ENCODE data around the gene WDR41. TPM values are rescaled to one million over a fixed set of nuclear protein-coding genes. Genes with fewer than 3 reads are reported as not detected.
"Not testable (repeated sequence)": the region's sequence is repeated elsewhere in the genome, so short reads cannot be mapped to it uniquely, and the experiment has no call there.

The WDR41 gene
- total RNA-seq, 1 donor from 2014 or later = 43.2 TPM

DNA sequence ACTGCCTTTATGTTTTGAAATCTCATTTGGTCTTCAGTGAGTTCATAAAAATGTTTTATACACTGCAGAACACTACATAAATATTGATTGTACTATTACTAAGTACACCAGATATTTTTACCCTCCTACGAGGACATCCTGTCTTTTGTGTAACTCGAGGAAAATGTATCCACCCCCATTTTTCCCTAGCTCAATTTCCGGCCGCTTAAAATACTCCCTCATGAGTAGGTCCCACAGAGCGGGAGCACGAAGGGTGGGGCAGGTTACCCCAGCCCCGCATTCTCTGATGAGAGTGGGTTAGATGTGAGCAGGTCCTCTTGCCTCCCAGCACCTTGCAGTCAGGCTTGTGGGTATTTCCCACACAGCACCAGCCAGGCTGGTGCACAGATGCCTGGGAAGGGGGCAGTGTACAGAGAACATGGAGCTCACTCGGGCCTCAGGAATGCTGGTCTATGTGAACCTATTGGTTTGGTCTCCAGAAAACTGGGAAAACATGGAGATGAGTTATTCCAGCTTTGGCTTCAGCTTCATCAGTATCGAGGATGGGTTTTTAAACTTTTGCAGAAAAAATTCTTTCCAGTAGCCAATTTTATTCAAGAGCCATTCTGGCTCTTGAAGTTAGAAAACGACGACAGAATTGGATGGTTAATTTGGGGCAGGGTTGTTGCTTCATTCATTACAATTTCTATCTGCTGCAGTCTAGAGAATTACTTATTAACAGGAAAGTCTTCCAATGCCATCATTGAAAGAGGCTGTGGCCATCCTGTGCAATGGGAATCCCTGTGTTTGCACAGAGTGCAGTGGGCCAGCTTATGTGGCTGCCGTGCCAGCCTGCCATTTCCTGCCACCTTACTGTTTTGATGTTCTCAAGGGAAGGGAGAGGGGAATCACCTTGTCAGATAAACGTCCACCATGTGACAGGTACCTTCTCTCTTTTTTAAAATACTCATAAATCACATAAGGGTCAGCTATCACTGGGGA, 73.2 kb downstream of the WDR41 start:
- no peak for DNase-seq (ENCODE audit: low spot score)
- intact Hi-C loops (cut with DNase I) = no loop called here

DNA sequence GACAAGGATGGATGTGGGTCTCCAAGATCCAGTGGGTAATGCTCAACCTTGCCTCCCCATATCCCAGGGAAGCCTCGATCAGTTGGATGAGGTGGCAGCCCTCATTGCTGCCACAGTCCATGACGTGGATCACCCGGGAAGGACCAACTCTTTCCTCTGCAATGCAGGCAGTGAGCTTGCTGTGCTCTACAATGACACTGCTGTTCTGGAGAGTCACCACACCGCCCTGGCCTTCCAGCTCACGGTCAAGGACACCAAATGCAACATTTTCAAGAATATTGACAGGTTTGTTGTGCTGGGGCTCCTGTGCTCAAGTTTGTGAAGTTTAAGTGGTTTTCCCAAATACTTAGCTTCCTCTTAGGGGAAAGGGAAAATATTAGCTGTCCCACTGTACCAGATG, 74.0 kb downstream of the WDR41 start:
- DNase-seq (ENCODE audit: low spot score) = no peak
- ATAC-seq = no peak
- intact Hi-C loops (cut with DNase I) = no loop called here

More for the DNA sequence above, 73.2 kb downstream of the WDR41 start:
- ATAC-seq = no peak

DNA sequence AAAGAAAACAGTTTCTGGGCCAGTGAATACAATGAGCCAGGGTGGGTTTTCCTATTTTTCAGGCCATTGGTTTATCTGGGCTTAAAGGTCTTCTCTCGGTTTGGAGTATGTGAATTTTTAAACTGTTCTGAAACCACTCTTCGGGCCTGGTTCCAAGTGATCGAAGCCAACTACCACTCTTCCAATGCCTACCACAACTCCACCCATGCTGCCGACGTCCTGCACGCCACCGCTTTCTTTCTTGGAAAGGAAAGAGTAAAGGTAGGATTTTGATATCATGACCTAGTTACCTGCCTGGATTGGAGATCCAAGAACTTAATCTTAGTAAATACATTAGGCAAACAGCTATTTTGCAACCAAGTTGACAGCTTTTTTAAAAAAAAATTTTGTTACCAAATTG, 79.1 kb downstream of the WDR41 start:
- intact Hi-C loops (cut with DNase I) = no loop called here
- DNase-seq (ENCODE audit: low spot score) (no peak), ATAC-seq (no peak)

DNA sequence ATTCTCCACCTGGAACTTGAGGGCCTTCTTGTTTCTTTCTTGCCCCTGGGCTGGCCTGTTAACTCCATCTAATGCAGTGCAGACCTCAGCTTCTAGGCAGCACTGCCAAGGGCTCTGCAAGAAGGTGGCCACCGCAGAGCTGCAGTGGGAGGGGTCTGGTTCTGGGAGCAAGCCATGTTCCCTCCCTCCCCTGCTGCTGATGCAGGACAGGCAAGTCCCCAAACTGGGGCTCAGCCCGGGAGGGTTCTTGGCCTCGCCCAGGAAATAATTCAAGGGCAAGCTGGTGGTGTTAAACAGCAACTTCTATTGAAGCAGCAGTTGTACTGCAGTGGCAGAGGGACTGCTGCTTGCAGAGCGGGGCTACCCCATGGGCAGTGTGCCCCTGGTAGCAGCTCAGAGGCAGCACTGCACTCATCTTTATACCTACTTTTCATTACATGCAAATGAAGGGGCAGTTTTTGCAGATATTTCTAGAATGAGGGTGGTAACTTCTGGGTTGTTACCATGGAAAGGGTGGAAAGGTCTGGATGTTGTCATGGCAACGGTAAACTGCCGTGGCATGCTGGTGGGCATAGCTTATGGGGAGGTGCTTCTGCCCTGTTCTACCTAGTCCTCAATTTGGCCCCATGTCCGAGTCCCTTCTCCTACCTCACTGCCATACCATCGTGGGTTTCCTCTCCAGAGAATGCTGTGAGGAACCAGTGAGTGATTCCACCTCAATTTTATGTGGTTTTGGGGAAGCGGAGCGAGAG, 82.1 kb downstream of the WDR41 start:
- DNase-seq (ENCODE audit: low spot score) (no peak), ATAC-seq (no peak)
- intact Hi-C loops (cut with DNase I) = no loop called here

DNA sequence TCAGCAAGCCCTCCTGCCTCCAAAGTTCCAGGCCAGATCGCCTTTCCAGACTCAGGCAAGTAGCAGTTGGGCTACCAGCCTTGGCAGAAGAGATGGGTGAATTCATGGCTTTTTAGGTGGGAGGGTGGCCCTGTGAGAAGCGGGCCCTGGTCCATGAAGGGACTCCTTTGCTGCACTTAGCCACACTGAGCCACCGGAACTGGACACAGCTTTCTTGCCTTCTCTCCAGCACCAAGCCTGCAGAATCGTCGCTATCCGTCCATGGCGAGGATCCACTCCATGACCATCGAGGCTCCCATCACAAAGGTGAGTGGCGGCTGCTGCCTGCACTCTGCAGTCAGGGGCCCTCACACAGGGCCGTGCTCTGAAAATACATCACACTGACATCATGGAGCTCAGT, 85.0 kb downstream of the WDR41 start:
- ATAC-seq (no peak), DNase-seq (ENCODE audit: low spot score) (no peak)
- intact Hi-C loops (cut with DNase I) = no loop called here

DNA sequence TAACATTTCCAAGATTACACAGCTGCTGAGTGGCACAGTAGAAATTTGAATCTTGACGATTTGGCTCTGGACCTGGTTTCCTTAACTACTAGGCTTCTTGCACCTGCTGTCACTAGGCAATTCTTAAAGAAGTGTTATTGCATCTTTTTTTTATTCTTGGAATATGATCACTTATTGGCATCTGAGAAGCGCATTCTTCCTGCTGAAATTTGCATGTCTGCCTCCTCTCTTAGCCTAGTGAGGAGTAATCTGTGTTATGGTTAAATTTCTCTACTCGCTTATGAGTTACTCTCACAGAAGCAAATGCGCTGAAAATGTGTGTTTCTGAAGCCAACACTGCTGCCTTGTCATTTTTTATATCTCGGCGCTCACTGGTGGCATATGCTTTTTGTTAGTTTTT, 89.3 kb downstream of the WDR41 start:
- ATAC-seq = no peak
- intact Hi-C loops (cut with DNase I) = no loop called here

DNA sequence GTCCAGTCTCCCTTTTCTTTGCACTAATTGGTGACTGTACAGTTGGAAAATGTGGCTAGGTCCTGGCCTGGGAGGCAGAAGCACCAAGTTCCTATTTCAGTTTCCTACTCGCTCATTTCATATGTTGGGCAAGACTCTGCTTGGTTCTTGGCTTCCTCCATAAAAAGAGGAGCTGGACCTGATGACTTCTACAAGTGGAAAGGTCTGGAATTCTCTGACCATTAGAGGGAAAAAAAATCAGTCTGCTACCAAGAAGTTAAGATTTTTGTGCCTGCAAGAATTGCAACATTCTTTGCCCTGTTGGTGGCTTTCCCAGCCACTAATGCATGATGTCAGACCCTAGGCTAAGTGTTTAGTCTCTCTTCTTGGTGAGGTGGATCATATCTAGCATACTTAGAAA, 91.5 kb downstream of the WDR41 start:
- DNase-seq (ENCODE audit: low spot score) (no peak), ATAC-seq (peak; percentile 56)
- intact Hi-C loops (cut with DNase I) = no loop called here

More for the DNA sequence above, 89.3 kb downstream of the WDR41 start:
- DNase-seq (ENCODE audit: low spot score) = no peak

DNA sequence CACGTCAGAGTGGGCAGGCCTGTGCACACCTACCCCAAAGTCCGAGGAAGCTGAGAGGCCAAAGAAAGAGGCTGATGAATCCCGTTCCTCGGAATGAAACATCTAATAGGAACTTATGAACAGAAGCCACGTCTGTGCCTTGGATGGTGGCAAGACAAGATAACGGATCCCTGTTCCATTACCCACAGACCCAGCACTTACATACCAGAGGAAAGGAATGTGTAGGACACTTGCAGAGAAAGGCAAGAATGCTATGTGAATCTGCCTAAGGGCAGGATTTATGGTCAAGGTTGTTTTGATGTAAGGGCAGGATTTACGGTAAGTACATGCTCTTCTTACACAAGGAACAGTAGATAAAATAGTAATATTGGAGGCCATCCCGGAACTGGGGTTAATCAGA, 93.2 kb downstream of the WDR41 start:
- ATAC-seq = no peak
- intact Hi-C loops (cut with DNase I) = no loop called here
- no peak for DNase-seq (ENCODE audit: low spot score)

DNA sequence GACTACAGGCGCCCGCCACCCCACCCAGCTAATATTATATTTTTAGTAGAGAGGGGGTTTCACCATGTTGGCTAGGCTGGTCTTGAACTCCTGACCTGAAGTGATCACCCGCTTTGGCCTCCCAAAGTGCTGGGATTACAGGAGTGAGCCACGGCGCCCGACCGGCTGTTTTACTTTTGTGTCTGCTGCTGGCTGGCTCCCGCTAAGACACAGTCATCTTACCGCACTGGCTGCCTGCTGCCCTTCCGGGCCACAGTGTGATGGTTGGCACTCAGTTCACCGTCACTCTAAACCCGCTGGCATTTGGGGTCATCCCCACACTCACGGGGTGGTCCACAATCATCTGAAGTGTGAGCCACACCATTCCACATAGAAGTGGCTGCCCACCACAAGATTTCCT, 93.7 kb downstream of the WDR41 start:
- no peak for ATAC-seq
- intact Hi-C loops (cut with DNase I) = no loop called here
- no peak for DNase-seq (ENCODE audit: low spot score)

DNA sequence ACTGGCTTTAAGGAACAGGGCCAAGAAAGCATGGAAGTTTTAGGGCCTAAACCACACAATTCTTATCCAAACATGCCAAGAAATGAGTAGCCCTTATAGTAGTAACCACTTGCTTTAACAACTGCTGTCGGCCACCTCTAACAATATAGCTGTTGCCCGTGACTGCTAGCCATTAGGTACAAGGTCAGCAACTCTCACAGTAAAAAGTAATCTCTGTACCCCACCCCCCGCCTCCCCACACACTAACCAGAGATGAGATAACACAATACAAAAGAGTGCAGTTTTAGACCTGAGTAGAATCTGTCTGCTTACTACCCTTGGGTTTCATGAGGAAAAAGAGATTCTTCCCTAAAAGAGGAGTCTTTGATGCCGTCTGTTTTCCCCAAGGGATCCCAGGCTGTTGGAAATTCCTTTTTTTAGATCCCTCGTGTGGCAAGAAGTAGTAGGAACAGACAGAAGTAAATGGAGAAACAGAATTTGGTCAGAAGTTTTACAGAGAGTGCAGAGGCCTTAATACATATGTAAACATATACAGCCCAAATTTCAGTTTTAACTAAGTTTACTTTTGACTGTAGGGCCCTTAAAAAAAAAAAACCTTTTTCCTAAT, 94.3 kb downstream of the WDR41 start:
- intact Hi-C loops (cut with DNase I) = no loop called here
- ATAC-seq (no peak), DNase-seq (ENCODE audit: low spot score) (no peak)

DNA sequence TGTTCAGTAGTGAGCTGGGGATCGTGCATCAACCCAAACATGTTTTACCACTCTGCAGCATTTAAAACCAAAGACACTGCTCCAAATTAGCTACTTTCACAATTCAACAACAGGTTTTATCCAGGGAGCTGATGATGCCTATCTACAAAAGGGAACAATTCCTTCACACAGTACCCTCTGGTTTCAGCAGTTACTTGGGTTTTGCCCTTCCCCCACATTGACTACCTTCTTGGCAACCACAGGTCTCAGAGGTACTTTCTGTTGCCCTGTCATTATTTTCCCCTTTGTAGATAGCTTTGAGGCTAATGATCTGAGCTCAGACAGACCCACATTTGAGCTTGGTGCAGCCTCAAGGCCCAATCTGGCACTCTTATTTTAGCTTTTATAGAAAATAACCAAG, 96.1 kb downstream of the WDR41 start:
- DNase-seq (ENCODE audit: low spot score) = no peak
- intact Hi-C loops (cut with DNase I) = no loop called here
- no peak for ATAC-seq

DNA sequence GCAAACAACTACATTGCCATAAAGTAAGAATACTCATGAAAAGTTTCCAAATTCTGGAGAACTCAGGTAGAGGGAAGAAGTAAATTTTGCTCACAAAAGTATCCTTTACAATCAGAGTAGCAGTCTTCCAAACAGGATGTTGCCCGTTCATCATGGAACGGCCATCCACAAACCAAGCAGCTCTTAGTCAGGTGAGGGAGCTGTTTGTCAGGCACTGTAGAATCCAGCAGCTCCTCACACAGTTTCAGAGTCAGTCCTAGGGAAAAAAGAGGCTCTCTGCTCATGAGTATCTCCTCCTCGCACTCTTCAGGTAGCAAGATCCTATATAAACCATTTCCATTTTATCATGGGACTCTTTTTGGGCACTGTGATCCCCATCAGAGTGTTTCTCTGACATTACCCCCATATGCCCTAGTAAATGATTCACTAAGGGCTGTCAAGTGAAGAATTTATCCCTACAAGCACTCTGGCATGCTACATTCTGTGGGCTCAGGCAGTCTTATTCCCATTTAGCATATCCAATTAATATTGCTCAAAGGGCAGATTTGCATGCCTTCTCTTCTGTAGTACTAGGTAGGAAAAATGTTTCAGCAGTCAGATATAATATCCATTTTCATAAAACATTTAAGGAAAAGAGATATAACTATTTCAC, 97.9 kb downstream of the WDR41 start:
- intact Hi-C loops (cut with DNase I) = no loop called here

DNA sequence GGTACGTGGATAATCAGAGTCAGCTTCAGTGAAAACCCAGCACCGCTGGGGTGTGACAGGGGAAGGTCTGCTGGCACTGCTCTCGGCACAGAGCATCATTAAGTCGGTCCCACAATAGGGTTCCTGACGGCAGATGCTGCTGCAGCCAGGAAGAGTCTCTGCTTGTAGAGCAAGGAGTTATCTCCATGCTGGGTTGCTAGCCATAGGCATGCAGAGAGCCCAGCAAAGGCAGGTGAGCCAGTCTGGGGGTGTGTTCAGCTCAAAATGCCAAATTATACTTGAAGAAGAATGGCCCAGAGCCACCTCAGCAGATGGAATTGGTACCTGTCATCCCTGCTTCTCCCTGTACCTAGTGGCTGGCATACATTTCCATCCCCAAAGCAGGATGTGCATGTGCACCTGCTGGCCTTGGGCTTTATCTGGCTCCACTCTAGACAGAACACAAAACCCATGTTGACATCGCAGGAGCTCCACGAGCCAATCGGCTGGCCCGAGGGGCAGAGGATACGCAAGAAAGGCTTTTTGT, 100.8 kb downstream of the WDR41 start:
- ATAC-seq = no peak
- intact Hi-C loops (cut with DNase I) = no loop called here
- DNase-seq (ENCODE audit: low spot score) = no peak

More for the DNA sequence above, 97.9 kb downstream of the WDR41 start:
- DNase-seq (ENCODE audit: low spot score) (no peak), ATAC-seq (no peak)

DNA sequence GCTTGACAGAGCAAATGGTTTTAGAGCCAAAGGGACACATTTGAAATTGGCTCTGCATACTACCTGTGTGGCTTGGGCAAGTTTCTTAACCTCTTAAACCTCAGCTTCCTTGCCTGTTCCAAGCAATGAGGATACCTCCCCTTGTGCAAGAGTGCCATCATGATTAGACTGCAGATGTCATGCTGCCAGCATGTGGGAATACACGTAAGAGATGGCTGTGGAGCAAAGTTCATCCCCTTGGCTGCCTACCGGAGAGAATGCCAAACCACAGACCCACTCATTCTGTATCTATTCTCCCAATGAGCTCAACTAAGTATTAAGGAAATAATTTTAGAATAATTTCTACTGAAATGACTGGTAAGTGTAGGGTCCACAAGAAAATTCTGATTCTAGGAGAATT, 101.3 kb downstream of the WDR41 start:
- no peak for ATAC-seq
- intact Hi-C loops (cut with DNase I) = no loop called here
- DNase-seq (ENCODE audit: low spot score) = no peak

DNA sequence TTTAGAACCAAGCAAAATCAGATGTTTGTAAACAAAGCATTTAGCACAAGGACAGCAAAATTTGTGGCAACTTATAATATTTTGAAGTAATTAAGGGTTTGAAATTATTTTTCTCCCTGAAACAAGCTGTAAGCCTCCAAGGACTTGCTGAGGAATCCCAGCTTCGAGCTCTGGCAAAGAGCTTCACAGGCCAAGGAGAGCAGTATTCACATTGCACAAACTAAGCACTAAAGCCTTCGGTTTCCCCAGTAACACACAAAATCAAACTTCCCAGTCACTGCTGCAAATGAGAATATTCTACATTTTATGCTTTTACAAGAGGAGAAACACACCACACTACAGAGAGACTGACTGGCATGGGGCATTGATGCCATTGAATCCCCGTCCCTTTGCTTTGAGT, 101.9 kb downstream of the WDR41 start:
- DNase-seq (ENCODE audit: low spot score) (no peak), ATAC-seq (peak; percentile 70)
- intact Hi-C loops (cut with DNase I) = no loop called here

DNA sequence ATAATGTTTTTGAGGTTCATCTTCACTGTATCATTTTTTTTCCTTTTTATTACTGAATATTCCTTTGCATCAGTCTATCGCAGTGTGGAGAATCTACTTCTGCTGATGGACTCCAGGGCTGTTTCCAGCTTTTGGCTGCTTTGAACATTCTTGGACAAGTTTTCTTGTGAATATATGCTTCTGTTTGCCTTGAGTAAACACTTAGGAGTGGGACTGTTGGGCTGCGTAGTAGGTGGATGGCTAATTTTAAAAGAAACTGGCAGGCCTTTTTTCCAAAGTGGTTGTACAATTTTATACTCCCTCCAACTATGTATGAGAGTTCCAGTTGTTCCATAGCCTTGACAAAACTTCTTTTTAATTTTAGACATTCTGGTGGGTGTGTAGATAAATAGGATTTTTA, 102.4 kb downstream of the WDR41 start:
- ATAC-seq (no peak), DNase-seq (ENCODE audit: low spot score) (no peak)
- intact Hi-C loops (cut with DNase I) = no loop called here

DNA sequence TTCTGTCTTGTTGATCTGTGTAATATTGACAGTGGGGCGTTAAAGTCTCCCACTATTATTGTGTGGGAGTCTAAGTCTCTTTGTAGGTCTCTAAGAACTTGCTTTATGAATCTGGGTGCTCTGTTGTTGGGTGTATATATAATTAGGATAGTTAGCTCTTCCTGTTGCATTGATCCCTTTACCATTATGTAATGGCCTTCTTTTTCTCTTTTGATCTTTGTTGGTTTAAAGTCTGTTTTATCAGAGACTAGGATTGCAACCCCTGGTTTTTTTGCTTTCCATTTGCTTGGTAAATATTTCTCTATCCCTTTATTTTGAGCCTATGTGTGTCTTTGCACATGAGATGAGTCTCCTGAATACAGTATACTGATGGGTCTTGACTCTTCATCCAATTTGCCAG, 105.8 kb downstream of the WDR41 start:
- DNase-seq (ENCODE audit: low spot score); intact Hi-C loops (cut with DNase I); ATAC-seq: not testable (repeated sequence)

DNA sequence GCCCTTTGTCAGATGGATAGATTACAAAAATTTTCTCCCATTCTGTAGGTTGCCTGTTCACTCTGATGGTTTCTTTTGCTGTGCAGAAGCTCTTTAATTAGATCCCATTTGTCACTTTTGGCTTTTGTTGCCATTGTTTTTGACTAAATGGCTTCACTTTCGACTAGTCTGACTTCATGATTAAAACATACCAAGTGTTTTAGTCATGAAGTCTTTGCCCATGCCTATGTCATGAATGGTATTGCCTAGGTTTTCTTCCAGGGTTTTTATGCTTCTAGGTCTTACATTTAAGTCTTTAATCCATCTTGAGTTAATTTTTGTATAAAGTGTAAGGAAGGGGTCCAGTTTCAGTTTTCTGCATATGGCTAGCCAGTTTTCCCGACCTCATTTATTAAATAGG, 108.8 kb downstream of the WDR41 start:
- intact Hi-C loops (cut with DNase I); DNase-seq (ENCODE audit: low spot score); ATAC-seq: not testable (repeated sequence)
